ENCODE data around the gene HHATL.
"Not testable (repeated sequence)": the region's sequence is repeated elsewhere in the genome, so short reads cannot be mapped to it uniquely, and the experiment has no call there.

The HHATL gene

DNA sequence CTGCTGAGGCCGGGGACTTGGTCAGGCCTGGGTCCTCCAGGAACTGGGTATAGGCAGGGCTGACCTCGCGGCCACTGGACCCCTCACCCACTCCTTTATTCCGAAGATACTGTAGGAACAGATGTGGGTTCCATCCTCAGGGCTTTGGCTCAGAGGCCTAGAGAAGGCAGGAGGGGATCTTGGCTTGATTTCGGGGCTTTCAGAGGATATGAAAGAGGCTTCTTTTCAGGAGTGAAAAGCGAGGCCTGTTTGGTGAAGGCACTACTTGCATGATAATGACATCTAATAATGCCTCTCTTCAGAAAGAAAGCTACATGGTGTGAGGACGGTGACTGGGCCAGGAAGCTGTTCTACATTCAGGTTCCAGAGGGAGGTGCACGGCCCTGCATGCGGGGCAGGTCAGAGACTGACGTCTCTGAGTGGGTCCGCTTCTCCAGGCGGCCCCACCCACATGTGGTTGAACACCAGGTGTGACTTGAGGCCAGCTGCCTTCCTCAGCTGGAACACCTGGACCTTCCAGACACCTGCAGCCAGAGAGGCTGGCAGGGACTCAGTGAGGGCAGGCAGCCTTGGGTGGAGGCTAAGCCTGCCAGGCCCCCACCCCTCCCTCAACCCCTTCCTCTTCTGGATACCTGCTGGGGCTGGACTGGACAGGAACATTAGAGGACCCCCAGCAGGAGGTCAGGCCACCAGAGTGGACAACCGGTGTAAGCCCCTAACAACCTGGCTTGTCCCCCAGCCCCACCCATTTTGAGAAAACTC lies 31.1 kb upstream of the HHATL start:
- peak; percentile 81 for DNase-seq

- DNase-seq = peak; percentile 8
Observed at GRCh38 chr3:42732829-42733459, 30.3 kb upstream of the HHATL start.

DNA sequence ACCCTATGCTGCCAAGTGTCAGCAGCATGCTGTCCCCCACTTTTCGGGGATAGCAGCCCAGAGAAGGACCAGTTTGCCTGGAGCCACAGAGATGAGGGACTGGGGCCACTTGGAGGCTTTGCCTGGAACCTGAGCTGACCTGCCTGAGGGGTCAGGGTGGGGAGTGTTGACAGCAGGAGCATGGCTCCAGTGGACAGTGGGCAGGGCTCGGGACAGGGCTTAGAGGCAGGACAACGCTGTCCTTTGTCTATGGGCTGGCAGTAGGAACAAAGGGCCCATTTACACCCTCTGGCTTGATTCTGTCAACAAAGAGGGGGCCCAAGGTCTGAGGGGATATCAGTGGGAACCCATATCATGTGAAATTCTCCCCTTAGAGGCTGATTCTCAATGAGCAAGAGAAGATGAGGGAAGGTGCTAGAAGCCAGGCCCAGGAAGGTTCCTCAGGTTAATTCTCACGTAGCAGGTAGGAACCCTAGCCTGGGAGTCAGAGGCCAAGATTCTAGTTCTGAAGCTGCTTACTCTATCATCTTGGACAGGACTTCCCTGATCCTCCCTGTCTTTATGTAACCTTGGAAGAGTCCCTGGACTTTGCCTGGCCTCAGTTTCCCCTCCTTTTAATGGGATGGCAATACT lies 29.7 kb upstream of the HHATL start:
- DNase-seq = no peak

- no peak for DNase-seq
Observed at GRCh38 chr3:42731476-42732195, 29.0 kb upstream of the HHATL start.

DNA sequence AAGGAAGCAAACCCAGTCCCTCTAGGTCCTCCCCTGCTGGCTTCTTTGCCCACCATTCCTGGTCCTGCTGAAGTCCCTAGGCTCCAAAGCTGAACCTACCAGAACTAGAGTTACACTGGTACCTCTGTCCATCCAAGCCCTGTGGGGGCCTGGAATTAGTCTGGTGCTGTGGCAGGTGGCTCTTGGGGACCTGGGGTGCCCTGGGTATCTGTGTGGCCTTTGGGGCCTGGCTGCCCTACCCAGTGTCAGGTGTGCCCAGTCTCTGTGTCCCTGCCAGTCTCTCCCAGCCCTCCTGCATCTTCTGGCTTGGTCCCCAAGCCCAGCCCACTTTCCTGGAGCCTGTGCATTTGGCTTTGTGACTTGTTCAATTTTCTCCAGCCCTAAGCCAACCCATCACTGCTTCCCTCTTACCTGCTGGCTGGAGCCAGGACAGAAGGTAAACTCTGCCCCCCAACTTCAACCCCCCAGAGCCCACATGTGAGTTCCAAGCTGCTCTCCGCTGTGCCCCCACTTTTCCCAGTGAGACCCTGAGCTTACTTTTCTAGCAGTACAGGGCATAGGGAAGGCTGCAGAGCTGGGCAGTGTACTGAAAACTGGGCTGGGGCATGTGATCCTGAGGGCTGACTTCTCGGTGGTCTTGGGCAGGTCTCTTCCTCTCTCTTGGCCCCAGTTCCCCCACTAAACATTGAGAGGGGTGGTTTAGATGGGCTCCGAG lies 28.3 kb upstream of the HHATL start:
- DNase-seq = no peak

DNA sequence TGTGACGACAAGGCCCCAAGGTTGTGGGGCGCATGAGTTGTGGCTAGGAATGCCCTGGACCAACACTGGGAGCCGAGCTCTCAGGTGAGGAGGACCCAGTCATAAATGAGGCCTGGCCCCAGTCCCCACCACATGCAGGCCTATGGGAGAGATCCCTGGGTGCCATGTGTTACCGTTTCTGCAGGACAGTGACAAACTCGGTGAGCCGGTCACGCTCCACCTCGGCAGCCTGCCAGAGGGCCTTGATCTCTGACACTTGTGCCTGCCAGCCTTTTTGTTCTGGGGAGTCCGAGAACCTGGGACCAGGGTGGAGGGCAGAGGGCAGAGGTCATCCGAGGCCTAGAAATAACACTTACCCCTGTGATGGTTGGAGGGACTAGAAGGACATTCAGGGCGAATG lies 27.7 kb upstream of the HHATL start:
- no peak for DNase-seq

- DNase-seq = no peak
Observed at GRCh38 chr3:42729404-42730145, 27.0 kb upstream of the HHATL start.

DNA sequence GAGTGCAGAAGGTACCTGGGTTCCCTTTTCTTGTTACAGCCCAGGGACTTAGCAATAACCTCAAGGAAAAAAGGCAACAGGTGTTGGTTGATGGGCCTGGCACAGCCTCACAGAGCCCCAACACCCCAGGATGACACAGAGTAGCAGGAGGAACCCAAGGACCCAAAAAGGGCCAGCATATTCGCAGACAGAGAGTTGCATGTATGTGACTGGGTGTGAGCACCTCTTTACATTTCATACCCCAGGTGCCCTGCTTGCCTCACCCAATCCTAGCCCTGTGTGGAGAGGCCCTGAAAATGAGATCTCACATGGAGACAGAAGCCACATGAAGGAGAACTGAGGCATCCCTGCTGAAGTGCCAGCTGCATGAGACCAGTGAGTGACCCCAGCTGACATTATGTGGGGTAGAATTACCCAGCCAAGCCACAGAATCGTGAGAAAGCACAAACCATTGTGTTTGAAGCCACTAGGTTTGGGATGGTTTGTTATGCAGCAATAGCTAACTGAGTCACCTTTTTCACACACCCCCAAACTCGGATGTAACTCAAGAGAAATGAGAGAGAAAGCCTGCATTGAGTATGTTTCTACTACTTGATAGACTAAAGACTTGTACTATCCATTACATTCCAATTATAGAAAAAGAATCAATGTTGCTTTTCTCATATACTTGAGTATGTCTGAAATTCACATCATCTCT lies 26.2 kb upstream of the HHATL start:
- DNase-seq = no peak

- no peak for DNase-seq
Observed at GRCh38 chr3:42728056-42728455, 25.5 kb upstream of the HHATL start.

DNA sequence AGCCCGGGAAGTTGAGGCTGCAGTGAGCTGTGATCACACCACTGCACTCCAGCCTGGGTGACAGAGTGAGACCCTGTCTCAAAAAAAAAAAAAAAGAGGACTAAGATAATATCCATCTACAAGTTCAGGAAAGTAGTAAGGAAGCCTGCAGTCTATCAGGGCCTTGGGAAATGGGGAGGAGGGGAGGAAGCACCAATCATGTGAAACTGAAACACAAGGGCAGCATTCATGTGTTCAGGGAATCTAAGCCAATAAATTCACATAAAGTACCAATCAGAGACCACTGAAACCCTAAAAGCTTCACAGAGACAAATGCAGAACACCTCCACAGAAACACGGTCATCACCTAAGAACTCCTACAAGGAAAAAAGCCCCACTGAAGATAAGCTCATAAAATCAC lies 22.9 kb upstream of the HHATL start:
- DNase-seq = no peak

GRCh38 chr3:42723219-42723618 lies 20.6 kb upstream of the HHATL start:
- DNase-seq = no peak

DNA sequence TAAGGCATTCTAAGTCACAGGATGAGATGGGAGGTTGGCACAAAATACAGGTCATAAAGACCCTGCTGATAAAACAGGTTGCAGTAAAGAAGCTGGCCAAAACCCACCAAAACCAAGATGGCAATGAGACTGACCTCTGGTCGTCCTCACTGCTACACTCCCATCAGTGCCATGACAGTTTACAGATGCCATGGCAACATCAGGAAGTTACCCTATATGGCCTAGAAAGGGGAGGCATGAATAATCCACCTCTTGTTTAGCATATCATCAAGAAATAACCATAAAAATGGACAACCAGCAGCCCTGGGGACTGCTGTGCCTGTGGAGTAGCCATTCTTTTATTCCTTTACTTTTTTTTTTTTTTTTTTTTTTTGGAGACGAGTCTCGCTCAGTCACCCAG lies 19.8 kb upstream of the HHATL start:
- DNase-seq = not testable (repeated sequence)

- no peak for DNase-seq
Observed at GRCh38 chr3:42721690-42722089, 19.1 kb upstream of the HHATL start.

GRCh38 chr3:42720126-42720525 lies 17.5 kb upstream of the HHATL start:
- DNase-seq = no peak

- DNase-seq = no peak
Observed at GRCh38 chr3:42719002-42719401, 16.4 kb upstream of the HHATL start.

- DNase-seq = no peak
Observed at GRCh38 chr3:42718338-42718737, 15.7 kb upstream of the HHATL start.

- DNase-seq = no peak
Observed at GRCh38 chr3:42717306-42717705, 14.7 kb upstream of the HHATL start.

- no peak for DNase-seq
Observed at GRCh38 chr3:42714171-42714852, 11.7 kb upstream of the HHATL start.

- DNase-seq = no peak
Observed at GRCh38 chr3:42713747-42714146, 11.1 kb upstream of the HHATL start.

DNA sequence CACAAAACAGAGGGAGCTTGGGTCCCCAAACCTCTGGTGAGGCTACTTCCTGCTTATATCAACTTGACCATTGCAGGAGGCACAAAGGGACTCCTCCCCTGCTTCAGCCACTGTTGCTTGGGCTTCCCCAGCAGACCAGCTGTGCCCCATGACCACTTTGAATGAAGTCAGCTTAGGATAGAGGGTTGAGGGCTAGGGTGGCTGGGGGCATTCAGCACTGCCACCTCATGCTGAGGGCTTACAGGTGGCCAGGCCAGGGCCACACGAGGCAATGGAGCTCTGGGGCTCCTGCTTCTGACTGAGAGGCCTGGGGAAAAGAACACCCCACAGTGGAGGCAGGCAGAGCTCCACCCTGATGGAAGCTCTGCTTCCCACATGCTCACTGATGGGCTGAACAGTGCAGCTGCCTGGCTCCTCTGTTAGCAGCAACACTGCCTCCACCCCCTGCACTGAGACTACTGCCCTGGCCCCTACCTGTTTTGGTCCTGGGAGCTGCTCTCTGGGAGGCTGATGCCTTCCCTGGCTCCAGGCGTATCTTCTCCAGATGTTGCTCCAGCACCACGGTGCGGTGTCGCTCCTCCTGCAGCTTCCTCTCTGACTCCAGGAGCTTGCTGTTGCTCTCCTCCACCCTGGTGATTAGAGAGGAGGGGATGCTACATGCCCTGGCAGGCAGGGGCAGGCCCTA lies 10.2 kb upstream of the HHATL start:
- DNase-seq = no peak

DNA sequence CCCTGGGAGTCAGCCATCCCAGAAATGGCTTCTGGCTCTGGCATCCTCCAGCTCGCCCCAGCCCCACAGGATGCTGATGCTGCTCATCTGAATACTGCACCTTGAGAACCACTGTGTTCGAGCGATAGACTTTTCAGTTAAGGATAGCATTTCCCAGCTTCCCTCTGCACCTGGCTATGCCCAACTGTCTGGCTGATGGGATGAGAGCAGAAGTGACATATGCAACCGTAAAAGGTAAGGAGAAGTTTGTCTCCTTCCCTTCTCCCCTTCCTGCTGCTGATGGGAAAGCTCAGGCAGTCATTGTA lies 9.7 kb upstream of the HHATL start:
- no peak for DNase-seq
